ENCODE results near the gene TBX6. TPM values are rescaled to one million over a fixed set of nuclear protein-coding genes. Genes with fewer than 3 reads are reported as not detected.

Gene TBX6
- total RNA-seq, 1 donor from 2014 or later = 0.17 TPM

Other genes with a start within 250 kb of the TBX6 start
- gene CDIPT, start 228.7 kb downstream of the TBX6 start, total RNA-seq = 107 and 117 TPM in 2 replicates
- gene SEZ6L2, start 192.4 kb downstream of the TBX6 start, total RNA-seq = 0.68 and 2.2 TPM in 2 replicates
- 0.47 TPM in 1 of 2 replicates, not detected in the other for gene ASPHD1, start 191.4 kb downstream of the TBX6 start, total RNA-seq
- gene KCTD13, start 165.7 kb downstream of the TBX6 start, total RNA-seq = 7.7 and 15.7 TPM in 2 replicates
- 61.6 and 125 TPM in 2 replicates for gene TMEM219, start 129.8 kb downstream of the TBX6 start, total RNA-seq
- gene TAOK2, start 118.1 kb downstream of the TBX6 start, total RNA-seq = 159 and 160 TPM in 2 replicates
- 6.3 and 9.3 TPM in 2 replicates for gene HIRIP3, start 96.3 kb downstream of the TBX6 start, total RNA-seq
- gene INO80E, start 95.7 kb downstream of the TBX6 start, total RNA-seq = 21.4 and 22.3 TPM in 2 replicates
- gene DOC2A, start 80.9 kb downstream of the TBX6 start, total RNA-seq = 0.47 and 2.0 TPM in 2 replicates
- gene C16orf92, start 68.7 kb downstream of the TBX6 start, total RNA-seq = not detected in 2 replicates
- gene TLCD3B, start 60.7 kb downstream of the TBX6 start, total RNA-seq = 0.47 TPM in 1 of 2 replicates, not detected in the other
- 286 and 586 TPM in 2 replicates for gene ALDOA, start 26.2 kb downstream of the TBX6 start, total RNA-seq
- 220 and 256 TPM in 2 replicates for gene PPP4C, start 15.9 kb downstream of the TBX6 start, total RNA-seq
- 25.0 and 28.2 TPM in 2 replicates for gene YPEL3, start 4.3 kb upstream of the TBX6 start, total RNA-seq
- 1.1 and 2.2 TPM in 2 replicates for gene GDPD3, start 21.6 kb upstream of the TBX6 start, total RNA-seq
- gene MAPK3, start 31.3 kb upstream of the TBX6 start, total RNA-seq = 38.7 and 60.6 TPM in 2 replicates
- gene CORO1A, start 91.7 kb upstream of the TBX6 start, total RNA-seq = 1.9 and 4.7 TPM in 2 replicates
- gene BOLA2B, start 101.7 kb upstream of the TBX6 start, total RNA-seq = 57.5 and 245 TPM in 2 replicates
- gene SLX1A, start 102.0 kb upstream of the TBX6 start, total RNA-seq = 44.0 and 72.8 TPM in 2 replicates
- 2.6 and 7.1 TPM in 2 replicates for gene SULT1A3, start 107.3 kb upstream of the TBX6 start, total RNA-seq
- gene NPIPB13, start 156.6 kb upstream of the TBX6 start, total RNA-seq = 1.1 and 4.3 TPM in 2 replicates